CD4-positive, alpha-beta T cell treated with Interleukin-4 for 4 hours (primary cell): ENCODE measurements around the gene RND2.
"Not testable (repeated sequence)": the region's sequence is repeated elsewhere in the genome, so short reads cannot be mapped to it uniquely, and the experiment has no call there.

ENCODE experiments used
- DNase-seq: peaks from one replicate; pipeline ENCODE4 v3.0.0-alpha.2; 2020

The RND2 gene, protein sequence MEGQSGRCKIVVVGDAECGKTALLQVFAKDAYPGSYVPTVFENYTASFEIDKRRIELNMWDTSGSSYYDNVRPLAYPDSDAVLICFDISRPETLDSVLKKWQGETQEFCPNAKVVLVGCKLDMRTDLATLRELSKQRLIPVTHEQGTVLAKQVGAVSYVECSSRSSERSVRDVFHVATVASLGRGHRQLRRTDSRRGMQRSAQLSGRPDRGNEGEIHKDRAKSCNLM

GRCh38 chr17:43024407-43025289 is at the start of gene RND2:
RND2 (plus strand) TSS chr17:43025231; CDS start chr17:43025348, 117 bp downstream.
- DNase-seq = peak; percentile 83

GRCh38 chr17:42975265-42975664 is 49.8 kb upstream of the RND2 start:
- no peak for DNase-seq

DNA sequence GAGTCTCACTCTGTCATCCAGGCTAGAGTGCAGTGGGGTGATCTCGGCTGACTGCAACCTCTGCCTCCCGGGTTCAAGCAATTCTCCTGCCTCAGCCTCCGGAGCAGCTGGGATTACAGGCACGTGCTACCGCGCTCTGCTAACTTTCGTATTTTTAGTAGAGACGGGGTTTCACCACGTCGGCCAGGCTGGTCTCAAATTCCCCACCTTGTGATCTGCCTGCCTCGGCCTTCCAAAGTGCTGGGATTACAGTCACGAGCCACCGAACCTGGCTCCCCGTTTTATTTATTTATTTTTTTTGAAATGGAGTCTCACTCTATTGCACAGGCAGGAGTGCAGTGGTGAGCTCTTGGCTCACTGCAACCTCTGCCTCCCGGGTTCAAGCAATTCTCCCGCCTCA is 49.3 kb upstream of the RND2 start:
- DNase-seq = not testable (repeated sequence)

DNA sequence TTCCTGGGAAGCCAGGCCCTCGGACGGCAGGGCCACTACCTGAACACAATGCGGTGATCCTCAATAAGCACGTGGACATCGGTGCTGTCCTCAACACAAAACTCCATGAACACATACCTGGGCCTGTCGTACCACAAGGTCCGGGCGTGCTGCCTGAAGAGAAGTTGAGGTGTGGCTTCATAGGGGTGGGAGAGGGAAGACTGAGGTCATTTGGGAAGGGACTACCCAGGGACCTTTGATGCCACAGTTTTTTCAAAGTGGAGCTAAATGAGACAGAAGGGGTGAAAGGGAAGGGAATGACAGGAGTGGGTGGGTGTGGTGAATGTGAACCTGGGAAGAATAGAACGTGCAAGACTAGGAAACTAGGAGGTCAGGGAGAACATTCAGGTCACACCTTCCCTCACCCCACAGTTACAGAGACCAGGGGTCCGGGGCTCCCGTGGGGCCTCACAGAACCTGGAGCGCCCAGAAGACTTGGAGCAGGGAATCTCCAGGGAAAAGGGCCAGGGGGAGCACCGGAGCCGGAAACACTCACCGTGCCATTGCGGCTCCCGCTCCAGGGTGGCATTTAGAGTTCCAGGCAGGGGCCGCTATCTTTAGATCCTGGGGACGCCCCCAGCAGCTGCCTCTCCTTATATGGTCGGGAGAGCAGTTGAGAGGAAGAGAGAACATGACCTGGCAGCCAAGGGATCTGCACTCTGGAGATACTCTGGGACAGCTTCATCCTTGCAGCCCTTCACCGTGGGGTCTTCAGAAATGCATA is 45.3 kb upstream of the RND2 start, which contains the start of gene PTGES3L:
TSS of gene PTGES3L (minus strand) at position 570 of the 763 bp plus-strand sequence. CDS start at position 543, 27 bp downstream.
- peak; percentile 14 for DNase-seq

DNA sequence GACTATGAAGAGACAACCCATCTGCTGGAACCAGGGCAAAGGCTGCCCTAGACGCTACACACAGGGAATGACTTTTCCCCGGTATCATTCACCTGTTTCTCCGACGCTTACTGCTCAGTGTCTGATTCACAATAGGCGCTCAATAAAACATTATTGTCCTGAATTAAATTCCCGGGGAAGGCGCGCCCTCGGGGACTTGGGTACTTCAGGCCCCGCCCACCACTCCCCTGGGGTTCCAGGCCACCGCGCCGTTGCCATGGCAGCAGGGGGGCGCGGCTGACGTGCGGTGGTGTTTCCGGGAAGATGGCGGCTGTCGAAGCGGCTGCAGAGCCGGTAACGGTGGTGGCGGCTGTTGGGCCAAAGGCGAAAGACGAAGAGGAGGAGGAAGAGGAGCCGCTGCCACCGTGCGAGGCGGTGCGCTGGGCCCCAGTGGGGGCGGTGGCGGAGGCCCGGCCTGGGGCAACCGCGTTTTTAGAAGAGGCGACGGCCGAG is 44.7 kb upstream of the RND2 start, which contains the start of gene RUNDC1:
TSS of gene RUNDC1 (plus strand) at position 292 of the 492 bp plus-strand sequence. CDS start at position 304, 12 bp downstream.
- DNase-seq = peak; percentile 88

- peak; percentile 44 for DNase-seq
Observed at GRCh38 chr17:42980766-42981397, 44.1 kb upstream of the RND2 start.

- no peak for DNase-seq
Observed at GRCh38 chr17:42982266-42982665, 42.8 kb upstream of the RND2 start.

GRCh38 chr17:42985225-42985624 is 39.8 kb upstream of the RND2 start:
- peak; percentile 11 for DNase-seq

DNA sequence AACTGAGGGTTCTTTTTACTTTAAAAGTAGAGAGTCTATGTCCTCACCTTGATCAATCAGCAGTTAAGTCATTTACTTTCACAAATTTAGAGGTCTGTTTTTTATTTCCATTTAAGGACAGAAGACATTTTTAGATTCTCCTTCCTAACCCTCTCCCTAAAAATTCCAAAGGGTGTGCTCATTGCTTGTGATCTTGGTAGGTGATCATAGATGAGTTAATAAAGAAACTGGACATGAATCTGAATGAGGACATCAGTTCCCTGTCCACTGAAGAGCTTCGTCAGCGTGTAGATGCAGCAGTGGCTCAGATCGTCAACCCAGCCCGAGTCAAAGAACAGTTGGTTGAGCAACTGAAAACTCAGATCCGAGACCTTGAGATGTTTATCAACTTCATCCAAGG is 35.9 kb upstream of the RND2 start:
- DNase-seq = no peak

DNA sequence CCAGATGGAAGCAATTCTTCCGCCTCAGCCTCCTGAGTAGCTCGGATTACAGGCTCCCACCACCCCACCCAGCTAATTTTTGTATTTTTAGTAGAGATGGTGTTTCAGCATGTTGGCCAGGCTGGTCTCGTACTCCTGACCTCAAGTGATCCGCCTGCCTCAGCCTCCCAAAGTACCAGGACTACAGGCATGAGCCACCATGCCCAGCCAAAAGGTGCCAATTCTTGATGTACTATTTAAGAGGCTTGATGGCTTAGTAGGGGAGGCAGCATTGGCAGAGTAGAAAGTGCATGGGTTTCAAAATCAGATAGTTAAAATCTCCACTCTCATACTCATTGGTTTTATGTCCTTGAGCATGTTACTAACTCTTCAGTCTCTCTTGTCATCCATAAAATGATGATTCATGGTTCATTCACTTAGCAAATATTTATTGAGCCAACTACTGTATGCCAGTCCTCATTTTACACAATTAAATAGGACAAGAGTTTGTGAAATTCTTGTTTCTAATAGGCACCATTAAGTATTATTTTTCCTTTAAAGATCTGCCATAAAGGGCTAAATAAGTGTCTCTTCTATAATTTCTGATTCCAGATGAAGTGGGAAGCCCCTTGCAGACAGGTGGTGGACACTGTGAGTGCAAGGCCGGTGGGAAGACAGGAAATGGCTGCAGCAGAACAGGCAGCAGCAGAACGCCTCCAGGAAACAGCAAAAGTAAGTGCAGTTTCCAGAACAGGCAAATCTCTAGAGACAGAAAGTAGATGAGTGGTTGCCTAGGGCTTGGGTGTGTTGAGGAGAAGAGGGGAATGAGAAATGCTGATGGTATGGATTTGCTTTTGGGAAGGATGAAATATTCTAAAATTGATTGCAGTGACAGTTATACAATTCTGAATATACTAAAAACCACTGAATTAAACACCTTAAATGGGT is 35.0 kb upstream of the RND2 start:
- DNase-seq = no peak

GRCh38 chr17:42991471-42991870 is 33.6 kb upstream of the RND2 start:
- DNase-seq = no peak

- no peak for DNase-seq
Observed at GRCh38 chr17:42992872-42993271, 32.2 kb upstream of the RND2 start.

DNA sequence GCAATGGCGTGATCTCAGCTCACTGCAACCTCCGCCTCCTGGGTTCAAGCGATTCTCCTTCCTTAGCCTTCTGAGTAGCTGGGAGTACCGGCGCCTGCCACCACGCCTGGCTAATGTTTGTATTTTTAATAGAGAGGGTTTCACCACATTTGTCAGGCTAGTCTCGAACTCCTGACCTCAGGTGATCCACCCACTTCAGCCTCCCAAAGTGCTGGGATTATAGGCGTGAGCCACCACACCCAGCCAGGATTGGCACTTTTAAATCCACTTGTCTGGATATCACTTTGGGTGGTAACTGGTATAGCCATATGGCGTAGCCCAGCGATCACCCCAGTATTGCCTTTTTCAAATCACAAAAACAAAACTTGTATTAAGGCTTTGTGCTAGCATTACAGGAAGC is 31.1 kb upstream of the RND2 start:
- not testable (repeated sequence) for DNase-seq

DNA sequence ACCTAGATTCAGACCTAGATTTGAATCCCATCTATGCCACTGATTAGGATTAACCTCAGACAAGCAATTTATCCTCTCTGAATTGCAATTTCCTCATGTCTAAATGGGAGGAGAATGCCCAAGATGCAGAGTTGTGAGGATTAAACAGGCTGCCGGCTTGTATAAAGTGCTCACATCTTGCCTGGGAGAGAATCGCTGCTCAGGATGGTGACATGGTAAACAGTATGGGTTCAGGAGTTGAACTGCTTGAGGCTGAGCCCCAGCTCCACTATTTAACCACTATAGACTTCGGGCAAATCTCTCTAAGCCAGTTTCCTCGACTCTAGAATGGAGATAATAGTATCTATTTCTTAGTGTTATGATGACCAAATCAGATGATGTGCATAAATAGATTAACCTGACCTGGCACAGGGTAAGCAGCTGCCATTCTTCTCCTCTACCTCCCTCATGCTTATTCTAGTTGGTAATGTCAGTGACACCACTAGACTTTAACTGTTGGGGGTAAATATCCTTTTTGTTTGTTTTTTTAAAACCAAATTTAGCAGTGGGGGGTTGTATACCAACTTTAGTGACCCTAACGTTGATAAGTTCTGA is 27.5 kb upstream of the RND2 start:
- no peak for DNase-seq

DNA sequence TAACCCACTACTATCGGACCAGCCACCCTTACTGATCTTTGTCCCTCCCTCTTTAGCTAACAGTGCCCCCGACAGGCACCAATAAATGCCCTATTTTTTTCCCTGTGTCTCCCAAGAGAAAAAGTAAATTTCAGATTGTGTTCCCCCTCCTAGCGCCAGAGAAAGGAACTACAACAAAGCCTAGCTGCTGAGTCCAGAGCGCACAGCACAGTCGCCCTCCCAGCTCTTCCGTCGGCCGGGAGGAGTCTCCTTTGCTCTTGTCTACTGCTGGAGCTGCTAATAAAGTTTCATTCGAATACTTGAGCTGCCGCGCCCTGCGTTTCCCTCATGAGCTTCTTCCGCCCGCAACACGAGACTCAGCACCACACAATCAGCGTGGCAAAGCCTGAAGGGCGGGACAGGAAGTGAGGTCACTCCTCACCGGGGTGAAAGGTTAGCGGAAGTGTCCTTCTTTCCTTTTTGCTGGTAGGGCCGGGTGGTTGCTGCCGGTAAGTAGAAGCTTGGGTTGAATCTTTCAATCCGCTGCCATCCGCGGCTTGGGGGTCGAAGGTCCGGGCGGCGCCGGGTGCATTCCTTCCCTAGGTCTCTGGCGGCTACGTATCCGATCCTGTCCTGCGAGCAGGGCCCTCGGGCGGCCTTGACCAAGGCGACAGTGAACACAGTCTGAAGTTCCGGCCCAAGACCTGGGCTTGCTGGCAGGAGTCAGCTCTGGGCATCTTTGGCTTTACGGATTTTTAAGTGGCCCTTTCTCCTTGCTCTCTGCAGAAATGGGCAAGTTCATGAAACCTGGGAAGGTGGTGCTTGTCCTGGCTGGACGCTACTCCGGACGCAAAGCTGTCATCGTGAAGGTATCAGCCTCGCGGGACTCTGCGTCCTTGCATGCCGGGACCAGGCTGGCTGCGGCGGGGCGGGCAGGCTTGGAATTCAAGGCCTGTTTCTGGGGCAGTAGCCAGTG is 26.8 kb upstream of the RND2 start, which contains the start of gene RPL27:
TSS of gene RPL27 (plus strand) at position 436 of the 955 bp plus-strand sequence. CDS start at position 768, 332 bp downstream.
- DNase-seq = peak; percentile 99

GRCh38 chr17:42999003-42999525 is 26.0 kb upstream of the RND2 start:
- DNase-seq = no peak

DNA sequence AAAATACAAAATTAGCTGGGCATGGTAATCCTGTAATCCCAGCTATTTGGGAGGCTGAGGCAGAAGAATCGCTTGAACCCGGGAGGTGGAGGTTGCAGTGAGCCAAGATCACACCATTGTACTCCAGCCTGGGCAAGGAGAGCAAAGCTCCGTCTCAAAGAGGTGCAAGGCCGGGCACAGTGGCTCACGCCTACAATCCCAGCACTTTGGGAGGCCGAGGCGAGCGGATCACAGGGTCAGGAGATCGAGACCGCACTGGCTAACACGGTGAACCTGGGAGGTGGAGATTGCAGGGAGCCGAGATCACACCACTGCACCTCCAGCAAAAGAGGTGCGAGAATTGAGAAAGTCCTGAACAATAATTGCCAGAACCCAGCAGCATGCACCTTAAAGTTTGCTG is 24.1 kb upstream of the RND2 start:
- DNase-seq = not testable (repeated sequence)

DNA sequence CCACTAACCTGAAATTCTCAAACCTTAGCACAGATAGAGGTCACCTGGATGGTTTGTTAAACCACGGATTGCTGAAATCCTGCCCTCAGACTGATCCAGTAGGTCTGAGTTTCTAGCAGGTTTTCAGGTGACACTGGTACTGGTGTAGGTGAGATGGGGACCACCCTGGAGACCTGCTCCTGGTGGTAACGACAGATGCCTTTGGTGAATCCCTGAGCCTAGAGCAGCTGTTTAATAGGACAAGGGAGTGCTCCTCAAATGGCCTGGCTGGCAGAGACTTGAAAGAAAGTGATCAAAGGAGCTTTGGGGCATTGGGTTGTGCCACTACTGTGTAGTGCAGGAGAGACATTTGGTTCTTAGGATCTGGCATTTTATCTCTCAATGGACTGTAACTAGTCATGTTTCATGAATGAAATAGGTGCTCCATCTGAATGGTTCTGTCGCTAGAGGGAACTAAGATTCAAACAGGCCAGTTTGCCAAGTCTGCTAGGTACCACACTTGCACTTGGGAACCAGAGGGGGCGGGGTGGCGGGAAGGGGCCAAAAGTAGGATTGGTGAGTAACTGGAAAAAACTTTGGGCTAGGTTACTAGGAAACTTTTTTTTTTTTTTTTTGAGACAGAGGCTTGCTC is 21.4 kb upstream of the RND2 start:
- DNase-seq = no peak
